ENCODE measurements around the gene IBSP. TPM values are rescaled to one million over a fixed set of nuclear protein-coding genes. Genes with fewer than 3 reads are reported as not detected.

Gene IBSP, protein sequence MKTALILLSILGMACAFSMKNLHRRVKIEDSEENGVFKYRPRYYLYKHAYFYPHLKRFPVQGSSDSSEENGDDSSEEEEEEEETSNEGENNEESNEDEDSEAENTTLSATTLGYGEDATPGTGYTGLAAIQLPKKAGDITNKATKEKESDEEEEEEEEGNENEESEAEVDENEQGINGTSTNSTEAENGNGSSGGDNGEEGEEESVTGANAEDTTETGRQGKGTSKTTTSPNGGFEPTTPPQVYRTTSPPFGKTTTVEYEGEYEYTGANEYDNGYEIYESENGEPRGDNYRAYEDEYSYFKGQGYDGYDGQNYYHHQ
- total RNA-seq = not detected
- polyA plus RNA-seq = not detected

DNA sequence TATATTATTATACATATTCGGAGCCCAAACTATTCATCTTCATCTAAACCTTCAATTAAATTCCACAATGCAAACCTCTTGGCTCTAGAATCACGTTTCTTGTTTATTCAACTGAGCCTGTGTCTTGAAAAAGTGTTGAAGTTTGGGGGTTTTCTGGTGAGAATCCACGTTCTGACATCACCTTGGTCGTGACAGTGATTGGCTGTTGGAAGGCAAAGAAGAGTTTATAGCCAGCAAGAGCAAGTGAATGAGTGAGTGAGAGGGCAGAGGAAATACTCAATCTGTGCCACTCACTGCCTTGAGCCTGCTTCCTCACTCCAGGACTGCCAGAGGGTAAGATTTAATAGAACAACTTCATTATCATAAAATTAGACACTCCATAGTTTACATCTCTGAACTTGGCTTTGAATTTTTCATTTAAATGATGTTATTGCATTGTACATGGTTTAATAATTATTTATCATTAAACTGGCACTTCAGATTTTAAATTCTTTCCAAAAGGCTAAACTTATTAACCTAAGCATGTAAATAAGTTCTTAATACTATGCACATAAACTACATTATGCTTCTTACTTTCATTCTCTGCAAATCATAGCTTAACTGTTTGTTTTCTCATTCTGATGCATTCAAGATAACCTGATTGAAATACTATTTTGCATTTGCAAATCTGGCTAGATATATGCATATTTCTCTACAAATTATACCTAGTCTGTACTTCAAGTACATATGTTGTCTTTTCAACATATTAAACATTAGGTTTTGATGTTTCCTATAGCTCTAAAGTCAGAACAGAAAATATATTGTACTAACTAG lies at the start of gene IBSP:
IBSP (plus strand) TSS at position 254 of the 813 bp plus-strand sequence. CDS start 2,808 bp downstream, outside the sequence.
- TF ChIP-seq EP300 (IDR thresholded peaks at IDR 0.05) = no peak
- TF ChIP-seq, protein P1, sequence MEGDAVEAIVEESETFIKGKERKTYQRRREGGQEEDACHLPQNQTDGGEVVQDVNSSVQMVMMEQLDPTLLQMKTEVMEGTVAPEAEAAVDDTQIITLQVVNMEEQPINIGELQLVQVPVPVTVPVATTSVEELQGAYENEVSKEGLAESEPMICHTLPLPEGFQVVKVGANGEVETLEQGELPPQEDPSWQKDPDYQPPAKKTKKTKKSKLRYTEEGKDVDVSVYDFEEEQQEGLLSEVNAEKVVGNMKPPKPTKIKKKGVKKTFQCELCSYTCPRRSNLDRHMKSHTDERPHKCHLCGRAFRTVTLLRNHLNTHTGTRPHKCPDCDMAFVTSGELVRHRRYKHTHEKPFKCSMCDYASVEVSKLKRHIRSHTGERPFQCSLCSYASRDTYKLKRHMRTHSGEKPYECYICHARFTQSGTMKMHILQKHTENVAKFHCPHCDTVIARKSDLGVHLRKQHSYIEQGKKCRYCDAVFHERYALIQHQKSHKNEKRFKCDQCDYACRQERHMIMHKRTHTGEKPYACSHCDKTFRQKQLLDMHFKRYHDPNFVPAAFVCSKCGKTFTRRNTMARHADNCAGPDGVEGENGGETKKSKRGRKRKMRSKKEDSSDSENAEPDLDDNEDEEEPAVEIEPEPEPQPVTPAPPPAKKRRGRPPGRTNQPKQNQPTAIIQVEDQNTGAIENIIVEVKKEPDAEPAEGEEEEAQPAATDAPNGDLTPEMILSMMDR (IDR thresholded peaks at IDR 0.05) = no peak
- TF ChIP-seq POLR2A (IDR thresholded peaks at IDR 0.05) = no peak
- no peak for TF ChIP-seq POLR2AphosphoS5 (IDR thresholded peaks at IDR 0.05)
- WGBS, 2 donors = 38 to 54% methylated on average over 4 of the region's 4 CpGs
- H3K9me3 ChIP-seq = no peaks in the 10 kb centered on the region
- H3K27me3 ChIP-seq = no peaks in the 10 kb centered on the region
- DNase-seq = no peak
- no peak within 1 kb of the TSS for H3K4me3 ChIP-seq
- no peak within 1 kb of the TSS for H3K27ac ChIP-seq
- H3K36me3 ChIP-seq = no peaks in the 10 kb centered on the region
- intact Hi-C loops (cut with DNase I) = no loop called here
- no peaks in the 10 kb centered on the region for H3K4me1 ChIP-seq

DNA sequence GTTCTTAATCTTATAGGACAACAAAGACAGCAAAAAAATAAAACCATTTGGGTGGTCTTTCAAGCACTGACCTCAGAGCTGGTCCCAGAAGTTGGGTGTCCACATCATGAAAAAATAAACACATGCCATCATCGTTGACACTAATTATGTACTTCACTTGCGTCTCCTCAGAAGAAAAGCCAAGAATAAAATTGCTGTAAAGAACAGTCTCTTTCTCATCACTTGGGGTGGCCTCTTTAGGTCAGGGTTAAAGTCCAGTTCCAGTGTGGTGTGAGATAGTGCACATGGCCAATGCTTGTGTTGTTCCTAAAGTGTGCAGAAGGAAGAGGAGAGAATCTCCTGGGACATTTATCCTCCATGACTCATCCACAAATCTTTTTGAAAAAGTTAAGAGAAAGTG lies 49.5 kb upstream of the IBSP start:
- Histone ChIP-seq H3K36me3 (no peaks in the 10 kb centered on the region), H3K4me3 (no peak overlapping the region), H3K4me1 (no peaks in the 10 kb centered on the region), H3K27me3 (no peaks in the 10 kb centered on the region), H3K9me3 (no peaks in the 10 kb centered on the region), H3K27ac (no peak overlapping the region)
- 50 to 64% methylated on average over 2 of the region's 2 CpGs for WGBS, 2 donors
- no peak for DNase-seq
- TF ChIP-seq, protein P1 (IDR thresholded peaks at IDR 0.05) = no peak
- no peak for TF ChIP-seq EP300 (IDR thresholded peaks at IDR 0.05)
- TF ChIP-seq POLR2A (IDR thresholded peaks at IDR 0.05) = no peak
- TF ChIP-seq POLR2AphosphoS5 (IDR thresholded peaks at IDR 0.05) = no peak
- intact Hi-C loops (cut with DNase I) = no loop called here

DNA sequence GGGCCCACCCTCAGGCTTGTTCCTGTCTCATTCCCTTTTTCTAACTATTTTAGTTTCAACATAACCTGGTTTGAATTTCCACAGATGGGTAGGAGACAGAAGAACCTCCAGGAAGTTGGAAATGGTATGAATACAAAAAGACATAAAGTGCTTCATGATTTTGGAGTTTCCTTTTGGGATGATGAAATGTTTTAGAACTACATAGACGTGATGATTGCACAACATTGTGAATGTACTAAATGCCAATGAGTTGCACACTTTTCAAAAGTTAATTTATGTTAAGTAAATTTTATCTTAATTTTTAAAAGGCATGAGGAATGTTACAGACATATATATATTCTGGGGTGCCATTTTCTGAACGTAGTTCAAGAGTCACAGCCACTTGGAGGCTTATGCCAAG lies 41.1 kb upstream of the IBSP start:
- no peaks in the 10 kb centered on the region for H3K36me3 ChIP-seq
- H3K4me3 ChIP-seq = no peak overlapping the region
- WGBS, 2 donors = 49 to 77% methylated on average over 2 of the region's 2 CpGs
- no peak overlapping the region for H3K27ac ChIP-seq
- no peak for DNase-seq
- H3K27me3 ChIP-seq = no peaks in the 10 kb centered on the region
- no peaks in the 10 kb centered on the region for H3K4me1 ChIP-seq
- H3K9me3 ChIP-seq = peaks cover 0 to 2% (median 0%) of the 10 kb centered on the region in 4 donors
- TF ChIP-seq EP300 (IDR thresholded peaks at IDR 0.05) (no peak), POLR2A (IDR thresholded peaks at IDR 0.05) (no peak), POLR2AphosphoS5 (IDR thresholded peaks at IDR 0.05) (no peak)
- TF ChIP-seq, protein P1 (IDR thresholded peaks at IDR 0.05) = no peak
- intact Hi-C loops (cut with DNase I) = no loop called here

DNA sequence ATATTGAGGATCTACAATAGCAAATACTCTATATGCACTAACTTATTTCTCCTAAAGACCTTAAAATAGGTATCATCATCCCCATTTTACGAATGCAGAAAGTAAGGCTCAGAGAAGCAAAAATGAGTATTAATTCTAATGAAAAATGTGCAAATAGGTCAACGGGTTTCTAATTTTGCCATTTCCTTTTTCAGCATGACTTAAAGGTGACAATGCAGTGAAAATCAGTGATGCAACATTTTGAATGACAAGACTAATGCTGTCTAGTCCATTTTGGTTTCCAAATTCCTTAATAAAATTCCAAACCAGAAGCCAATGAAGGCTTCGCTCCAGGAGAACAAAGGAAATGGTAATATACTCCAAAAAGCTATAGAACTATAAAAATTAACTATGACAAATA lies 37.0 kb upstream of the IBSP start:
- Histone ChIP-seq H3K4me3 (no peak overlapping the region), H3K27me3 (no peaks in the 10 kb centered on the region), H3K27ac (no peak overlapping the region), H3K4me1 (no peaks in the 10 kb centered on the region), H3K36me3 (no peaks in the 10 kb centered on the region), H3K9me3 (peaks cover 0 to 2% (median 0%) of the 10 kb centered on the region in 4 donors)
- intact Hi-C loops (cut with DNase I) = no loop called here
- 86 to 90% methylated on average over 3 of the region's 3 CpGs for WGBS, 2 donors
- no peak for DNase-seq
- no peak for TF ChIP-seq POLR2AphosphoS5 (IDR thresholded peaks at IDR 0.05)

DNA sequence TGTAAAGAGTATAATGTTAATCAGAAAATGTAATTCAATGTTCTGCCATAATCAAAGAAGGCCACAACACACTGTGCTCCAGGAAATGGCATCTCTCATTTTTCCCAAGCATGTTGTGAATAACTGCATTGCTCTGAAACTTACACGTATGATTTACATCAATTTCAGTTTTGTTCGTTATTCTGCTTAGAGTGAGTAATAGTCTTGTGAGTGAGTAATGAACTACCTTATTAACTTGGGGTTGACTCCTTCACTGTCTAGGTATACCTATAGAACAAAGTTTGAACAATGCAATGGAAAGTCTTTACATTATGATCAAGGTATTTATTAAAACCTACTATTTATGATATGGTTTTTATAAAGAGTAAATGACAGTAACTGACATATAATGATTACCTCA lies 17.8 kb upstream of the IBSP start:
- Histone ChIP-seq H3K27me3 (no peaks in the 10 kb centered on the region), H3K27ac (no peak overlapping the region), H3K9me3 (no peaks in the 10 kb centered on the region), H3K36me3 (no peaks in the 10 kb centered on the region), H3K4me3 (no peak overlapping the region), H3K4me1 (no peaks in the 10 kb centered on the region)
- no peak for TF ChIP-seq POLR2AphosphoS5 (IDR thresholded peaks at IDR 0.05)
- no peak for TF ChIP-seq EP300 (IDR thresholded peaks at IDR 0.05)
- TF ChIP-seq, protein P1 (IDR thresholded peaks at IDR 0.05) = no peak
- no peak for TF ChIP-seq POLR2A (IDR thresholded peaks at IDR 0.05)
- WGBS, 2 donors = 79 to 91% methylated on average over 2 of the region's 2 CpGs
- no peak for DNase-seq
- intact Hi-C loops (cut with DNase I) = no loop called here

Data from sigmoid colon (tissue), 7 donors.